Ovary (tissue), 3 donors: Measurements from ENCODE around the gene RALGPS1.

Experiments used
- CTCF ChIP-seq, 3 donors: fragments of 450-650 bp in 2 of 3; fragments of 200-600 bp in 1 of 3; IDR thresholded peaks; one replicate each; pipeline versions ENCODE4 v1.5.1 to v1.8.0; 2016 to 2022; ENCODE audit warnings: antibody characterized with exemption in 3 of 3, mild to moderate bottlenecking in 1 of 3
- EP300 ChIP-seq: sonication (generic); formaldehyde crosslinking; IDR thresholded peaks from one replicate; pipeline ENCODE4 v1.6.1; 2017; ENCODE audit warnings: antibody characterized with exemption
- POLR2A ChIP-seq: fragments of 450-650 bp; IDR thresholded peaks from one replicate; pipeline ENCODE4 v1.6.1; 2017; ENCODE audit warnings: antibody characterized with exemption, mild to moderate bottlenecking, moderate library complexity
- donor health status: DM: no; HTN: no; CAD: no.

- TF ChIP-seq CTCF (IDR thresholded peaks at IDR 0.05) (no peak), POLR2A (no peak), EP300 (no peak)
Observed at GRCh38 chr9:127225801-127226625, 311.4 kb downstream of the RALGPS1 start.
